GM12892 (cell line): ENCODE results near the gene HDGF.
A peak's percentile ranks its signal among the peaks of the same experiment; 100 is the strongest.
"Not testable (repeated sequence)": the region's sequence is repeated elsewhere in the genome, so short reads cannot be mapped to it uniquely, and the experiment has no call there.

ENCODE experiments used
- DNase-seq: peaks from one replicate; pipeline ENCODE4 v3.0.0; 2011; ENCODE audit not compliant: insufficient read length
- FAIRE-seq: peaks from 2 replicates; lab custom pipeline; 2011; peaks lifted over from hg19 to GRCh38; lab: Jason Lieb, UNC
- POLR2A ChIP-seq: IDR thresholded peaks from 2 replicates; pipeline ENCODE4 v1.6.1; 2011; ENCODE audit warnings: low read depth, low read length, control low read depth
- POLR2AphosphoS5 ChIP-seq: IDR thresholded peaks from 2 replicates; pipeline ENCODE4 v1.6.1; 2011; ENCODE audit warnings: low read depth, low read length, control low read depth
- TAF1 ChIP-seq: IDR thresholded peaks from 2 replicates; pipeline ENCODE4 v1.6.1; 2011; ENCODE audit warnings: low read depth, mild to moderate bottlenecking, control low read depth, low read length, borderline replicate concordance

The HDGF gene

GRCh38 chr1:156765666-156766065 is 14.2 kb upstream of the HDGF start:
- no peak for DNase-seq
- no peak for FAIRE-seq
- TF ChIP-seq TAF1 (no peak), POLR2AphosphoS5 (no peak), POLR2A (no peak)

GRCh38 chr1:156765136-156765535 is 13.7 kb upstream of the HDGF start:
- not testable (repeated sequence) for DNase-seq, FAIRE-seq

GRCh38 chr1:156760796-156761104 is 9.3 kb upstream of the HDGF start:
- no peak for DNase-seq
- TF ChIP-seq POLR2AphosphoS5 (no peak), TAF1 (no peak), POLR2A (no peak)
- no peak for FAIRE-seq

GRCh38 chr1:156760092-156760795 is 8.8 kb upstream of the HDGF start:
- FAIRE-seq, result no peak

GRCh38 chr1:156757572-156758253 is 6.2 kb upstream of the HDGF start:
- not testable (repeated sequence) for DNase-seq, FAIRE-seq

More at GRCh38 chr1:156760092-156760795, 8.8 kb upstream of the HDGF start:
- no peak for DNase-seq
- TF ChIP-seq POLR2A, result no peak
- TF ChIP-seq POLR2AphosphoS5, result no peak
- no peak for TF ChIP-seq TAF1

GRCh38 chr1:156756355-156756754 is 4.9 kb upstream of the HDGF start:
- FAIRE-seq (no peak), DNase-seq (no peak)
- TF ChIP-seq TAF1, result no peak
- TF ChIP-seq POLR2A, result no peak
- TF ChIP-seq POLR2AphosphoS5, result no peak

- TF ChIP-seq TAF1 (no peak), POLR2AphosphoS5 (no peak), POLR2A (no peak)
- no peak for FAIRE-seq
Measured at GRCh38 chr1:156755527-156755950, 4.1 kb upstream of the HDGF start.

GRCh38 chr1:156754219-156754618 is 2.7 kb upstream of the HDGF start:
- DNase-seq, result no peak
- no peak for TF ChIP-seq POLR2AphosphoS5
- TF ChIP-seq POLR2A, result no peak
- TF ChIP-seq TAF1, result no peak
- FAIRE-seq, result no peak

More at GRCh38 chr1:156755527-156755950, 4.1 kb upstream of the HDGF start:
- no peak for DNase-seq

- FAIRE-seq (no peak), DNase-seq (no peak)
- TF ChIP-seq POLR2A (no peak), POLR2AphosphoS5 (no peak), TAF1 (no peak)
Measured at GRCh38 chr1:156752843-156753482, 1.5 kb upstream of the HDGF start.

GRCh38 chr1:156751757-156752481 is 444 bp upstream of the HDGF start:
- TF ChIP-seq TAF1 (peak; percentile 20; the same call in 1 of the 2 replicates), POLR2AphosphoS5 (peak; percentile 33; the same call in 1 of the 2 replicates), POLR2A (peak; percentile 56; the same call in 1 of the 2 replicates)
- FAIRE-seq (peak; percentile 81), DNase-seq (peak; percentile 88)

- no peak for FAIRE-seq
- TF ChIP-seq TAF1, result no peak
- TF ChIP-seq POLR2AphosphoS5, result no peak
- peak; percentile 70 for TF ChIP-seq POLR2A
- DNase-seq, result no peak
Measured at GRCh38 chr1:156750711-156751450, 594 bp downstream of the HDGF start.
